Fibroblast of skin of right biceps (primary cell): ENCODE measurements around the gene RARA.

Experiments
- DNase-seq: peaks from one replicate; pipeline ENCODE4 v3.0.0-alpha.2; 2013

RARA gene

DNA sequence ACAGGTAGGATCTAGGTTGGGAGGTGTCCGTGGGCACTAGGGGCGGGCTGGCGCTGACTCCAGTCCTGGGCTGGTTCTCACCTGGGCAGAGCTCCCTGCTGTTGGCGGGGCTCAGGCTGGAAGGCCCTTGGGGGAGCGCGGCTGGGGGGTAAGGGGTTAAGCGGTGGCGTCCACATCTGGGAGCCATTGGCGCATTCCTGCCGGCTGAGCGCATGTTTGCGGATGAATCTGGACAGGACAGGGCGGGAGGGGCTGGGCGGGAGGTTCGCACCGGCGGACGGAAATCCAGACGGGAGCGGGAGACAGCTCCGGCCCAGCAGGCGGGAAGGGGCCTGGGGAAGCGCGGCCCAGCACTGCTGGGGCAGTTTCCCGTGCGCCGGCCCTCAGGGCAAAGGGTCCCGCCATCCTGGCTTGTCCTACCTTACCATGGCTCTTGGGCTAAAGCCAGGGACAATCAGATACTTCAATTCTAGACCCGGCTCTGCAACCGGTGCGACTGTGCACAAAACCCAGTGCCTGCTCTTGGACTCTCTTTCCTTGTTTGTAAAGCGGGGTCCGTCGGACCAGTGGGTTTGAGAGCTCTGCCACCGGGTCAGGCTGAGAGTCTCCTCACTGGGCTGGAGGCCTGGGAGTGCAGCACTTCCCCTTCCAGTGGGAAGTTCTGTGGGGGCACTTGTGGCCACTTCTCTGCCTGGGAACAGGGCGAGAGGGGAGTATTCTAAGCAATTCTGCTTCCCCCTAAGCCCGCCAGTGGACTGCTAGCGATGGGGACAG, 7.8 kb downstream of the RARA start:
- DNase-seq = peak; percentile 86

DNA sequence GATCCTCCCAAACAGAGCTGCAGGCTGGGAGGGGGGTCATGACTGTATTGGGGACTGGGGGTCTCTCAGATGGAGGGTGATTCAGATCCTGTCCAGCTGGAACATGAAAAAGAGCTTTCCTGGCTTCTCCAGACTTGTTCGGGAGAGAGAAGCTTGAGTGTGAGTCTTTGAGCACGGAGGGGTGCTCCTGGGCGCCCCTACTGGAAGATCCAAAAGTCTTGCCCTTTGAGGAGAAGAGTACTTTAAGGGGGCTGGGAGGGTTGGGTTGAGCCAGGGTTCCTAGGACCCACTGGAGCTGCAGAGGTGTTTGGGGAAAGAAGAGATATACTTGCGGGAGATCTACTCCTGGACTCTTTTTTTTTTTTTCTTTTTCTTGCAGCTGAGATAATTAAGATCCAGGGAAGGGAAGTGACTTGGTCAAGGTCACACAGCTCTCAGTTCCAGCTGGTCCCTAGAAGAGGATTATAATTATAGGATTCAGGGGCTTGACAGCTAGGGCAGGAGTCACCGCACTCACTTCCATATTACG, 8.4 kb downstream of the RARA start:
- peak; percentile 80 for DNase-seq

DNA sequence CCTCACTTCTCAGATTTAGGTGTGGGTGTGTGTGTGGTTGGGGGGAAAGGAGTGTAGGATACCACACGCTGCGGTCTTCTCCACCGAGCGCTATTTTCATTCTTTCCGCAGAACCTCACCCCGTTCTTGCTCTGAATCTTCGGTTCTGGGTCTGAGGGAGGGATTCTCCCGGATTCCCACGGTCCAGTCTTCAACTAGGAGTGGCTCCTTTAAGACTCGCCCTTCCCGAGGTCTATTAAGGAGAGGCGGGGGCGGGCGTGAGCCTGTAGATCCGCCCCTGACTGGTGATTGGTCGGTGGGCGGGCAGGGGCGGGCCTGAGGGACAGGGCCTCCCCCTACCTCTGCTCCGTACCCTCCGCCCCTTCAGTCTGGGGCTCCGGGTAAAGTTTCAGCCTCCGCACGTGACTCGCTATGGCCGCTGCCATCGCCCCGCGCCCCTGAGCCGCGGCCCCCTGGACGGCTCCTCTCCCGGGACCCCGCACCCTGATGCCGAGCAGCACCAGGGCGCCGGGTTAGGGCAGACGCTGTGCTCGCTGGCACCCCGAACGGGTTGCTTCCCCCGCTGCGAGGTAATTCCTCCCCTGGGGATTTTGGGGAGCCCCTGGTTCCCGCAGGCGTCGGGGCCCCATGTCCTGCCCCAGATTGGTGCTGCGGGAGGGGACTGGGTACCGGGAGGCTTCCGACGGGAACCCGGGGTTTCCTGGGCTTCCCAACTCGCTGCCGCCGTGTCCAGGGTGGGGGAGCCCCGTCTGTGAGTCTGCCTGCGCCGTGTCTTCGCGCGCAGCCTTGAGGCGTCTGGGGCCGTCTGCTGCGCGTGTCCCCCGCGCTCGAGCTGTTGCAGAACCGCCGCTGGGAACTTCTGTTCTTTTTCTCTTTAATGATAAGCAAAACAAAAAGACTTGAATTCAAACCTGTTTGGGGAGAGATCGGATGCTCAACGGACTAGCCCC, 9.2 kb downstream of the RARA start:
- peak; percentile 97 for DNase-seq

- no peak for DNase-seq
Observed at GRCh38 chr17:40318830-40319391, 9.9 kb downstream of the RARA start.

DNA sequence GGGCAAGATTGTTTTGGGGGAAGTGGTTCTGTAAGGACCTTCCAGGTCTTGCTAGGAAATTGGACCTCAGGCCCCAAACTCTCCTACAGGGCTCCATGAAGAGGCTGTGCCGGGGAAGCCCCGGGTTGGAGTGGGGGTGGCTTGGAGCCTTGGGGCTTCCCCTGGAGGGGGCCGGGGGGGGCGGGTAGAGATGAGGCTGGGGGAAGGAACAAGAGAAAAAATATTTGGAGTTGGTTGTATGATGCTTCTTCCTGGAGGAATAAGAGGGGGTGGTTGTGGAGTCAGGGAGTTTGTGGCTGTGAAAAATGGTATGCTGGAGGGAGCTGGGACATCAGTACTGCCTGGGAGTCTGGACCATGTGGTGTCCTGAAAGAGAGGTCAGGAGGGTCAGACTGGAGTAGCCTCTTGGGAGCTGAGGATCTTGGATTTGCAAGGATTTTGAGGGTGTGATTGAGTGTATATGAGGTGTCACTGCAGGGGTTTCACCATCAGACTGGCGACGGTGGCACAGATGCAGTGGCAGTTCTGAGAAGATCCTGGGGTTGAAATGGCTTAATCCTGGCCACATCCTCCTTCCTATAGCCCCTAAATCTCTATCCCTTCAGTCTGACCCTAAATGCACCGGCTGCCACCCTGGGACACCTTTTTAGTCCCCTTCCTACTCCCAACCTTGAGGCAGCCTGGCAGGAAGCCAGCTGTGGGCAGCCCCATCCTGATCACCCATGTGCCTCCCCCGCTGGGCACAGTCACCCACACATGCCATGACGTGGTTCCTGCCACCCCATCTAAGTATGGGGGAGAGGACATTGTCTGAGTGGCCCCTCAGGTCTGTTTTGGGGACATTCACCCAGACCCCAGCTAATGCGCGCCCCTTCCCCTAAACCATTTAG, 10.9 kb downstream of the RARA start:
- no peak for DNase-seq

DNA sequence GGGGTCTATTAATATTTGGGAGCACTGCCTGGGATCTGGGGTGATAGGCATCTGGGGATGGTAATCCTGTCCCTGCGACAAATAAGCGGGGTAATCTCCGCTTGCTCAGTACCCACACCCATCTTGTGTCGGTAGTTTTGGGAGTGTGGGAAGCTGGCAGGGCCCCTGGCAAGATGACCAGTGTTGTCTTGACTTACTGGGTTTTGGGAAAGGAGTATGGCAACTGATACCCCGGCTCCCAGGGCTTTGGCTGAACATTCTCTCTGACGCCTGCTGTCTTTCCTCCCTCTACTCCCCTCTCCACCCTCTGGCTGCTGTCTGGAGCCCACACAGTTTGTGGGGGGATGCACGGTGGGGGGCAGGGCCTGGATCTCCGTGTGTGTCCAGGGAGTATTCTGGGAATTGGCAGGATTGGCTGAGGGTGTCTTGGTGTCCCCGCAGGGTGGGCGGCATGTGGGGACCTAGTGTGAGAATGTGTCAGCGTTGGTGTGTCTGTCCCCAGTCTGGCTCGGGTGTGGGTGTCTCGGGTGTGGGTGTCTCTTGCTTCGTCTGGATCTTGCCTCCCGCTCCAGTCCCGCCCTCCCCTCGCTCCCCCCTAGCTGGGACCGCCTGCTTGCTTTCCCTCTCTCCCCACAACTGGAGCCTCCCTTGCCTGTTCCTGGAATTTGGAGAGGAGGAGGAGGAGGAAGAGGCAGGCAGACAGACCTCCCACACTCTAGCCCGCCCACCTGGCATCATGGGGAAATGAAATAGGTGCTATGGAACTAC, 12.0 kb downstream of the RARA start:
- peak; percentile 85 for DNase-seq

DNA sequence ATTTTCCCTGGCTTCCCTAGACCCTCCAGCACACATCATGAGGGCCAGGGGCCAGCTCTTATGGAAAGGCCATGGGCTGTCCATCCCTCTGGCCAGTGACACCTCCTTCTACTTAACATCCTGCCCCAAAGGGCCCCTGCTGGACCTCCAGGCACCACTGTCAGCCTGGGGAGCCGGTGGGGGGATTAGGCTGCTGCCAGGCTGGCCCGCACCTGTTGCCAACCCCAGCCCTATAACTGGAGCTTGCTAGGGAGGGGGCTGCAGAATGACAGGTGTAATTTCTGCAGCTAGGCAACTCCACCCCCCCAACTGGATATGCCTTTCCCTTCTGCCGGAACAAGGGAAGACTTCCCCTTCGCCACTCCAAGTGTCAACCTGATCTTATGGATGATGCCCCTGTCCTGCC, 12.5 kb downstream of the RARA start:
- no peak for DNase-seq

GRCh38 chr17:40321961-40322357, 13.0 kb downstream of the RARA start:
- no peak for DNase-seq

DNA sequence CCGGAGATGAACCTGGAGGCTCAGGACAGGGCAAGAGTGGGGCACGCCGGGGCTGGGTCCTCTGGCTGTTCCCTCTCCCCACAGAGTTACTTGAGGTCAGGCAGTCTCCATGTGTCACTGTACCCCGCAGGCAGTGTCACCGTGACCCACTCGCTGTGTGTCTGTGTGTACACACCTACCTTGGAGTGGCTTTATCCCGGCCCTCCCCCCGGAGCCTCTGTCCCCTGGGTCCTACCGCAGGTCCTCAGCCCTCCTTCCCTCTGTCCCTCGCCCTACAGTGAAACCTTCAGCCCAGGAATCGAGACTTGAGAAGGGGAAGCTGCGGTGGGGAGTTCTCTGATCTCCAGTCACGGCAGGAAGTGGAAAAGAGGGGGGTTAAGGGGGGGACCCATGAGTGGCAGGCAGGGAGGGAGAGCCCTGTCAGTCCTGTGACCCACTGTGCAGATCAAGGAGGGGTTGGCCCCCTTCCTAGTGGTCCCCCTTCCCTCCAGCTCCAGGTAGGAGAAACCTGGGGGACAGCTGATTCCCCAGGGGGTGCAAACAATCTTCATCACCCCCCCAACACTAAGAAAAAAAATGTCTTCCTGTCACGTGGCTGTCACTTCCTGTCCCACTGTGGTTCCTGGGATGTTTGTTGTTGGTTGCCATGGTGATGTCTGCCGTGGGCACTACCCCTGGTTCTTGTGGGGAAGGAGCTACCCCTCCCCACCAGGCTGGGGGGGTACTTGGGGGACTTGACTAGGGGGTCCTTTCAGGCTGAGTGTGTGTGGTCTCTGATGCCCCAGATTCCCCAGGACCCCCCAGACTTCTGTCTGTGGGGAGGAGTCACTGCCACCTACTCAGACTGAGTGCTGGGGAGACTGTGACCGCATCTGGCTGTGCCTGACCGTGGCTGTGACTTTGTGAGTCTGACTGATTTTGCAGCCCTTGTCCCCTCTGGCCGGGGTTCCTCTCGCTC, 13.7 kb downstream of the RARA start:
- DNase-seq = peak; percentile 89

DNA sequence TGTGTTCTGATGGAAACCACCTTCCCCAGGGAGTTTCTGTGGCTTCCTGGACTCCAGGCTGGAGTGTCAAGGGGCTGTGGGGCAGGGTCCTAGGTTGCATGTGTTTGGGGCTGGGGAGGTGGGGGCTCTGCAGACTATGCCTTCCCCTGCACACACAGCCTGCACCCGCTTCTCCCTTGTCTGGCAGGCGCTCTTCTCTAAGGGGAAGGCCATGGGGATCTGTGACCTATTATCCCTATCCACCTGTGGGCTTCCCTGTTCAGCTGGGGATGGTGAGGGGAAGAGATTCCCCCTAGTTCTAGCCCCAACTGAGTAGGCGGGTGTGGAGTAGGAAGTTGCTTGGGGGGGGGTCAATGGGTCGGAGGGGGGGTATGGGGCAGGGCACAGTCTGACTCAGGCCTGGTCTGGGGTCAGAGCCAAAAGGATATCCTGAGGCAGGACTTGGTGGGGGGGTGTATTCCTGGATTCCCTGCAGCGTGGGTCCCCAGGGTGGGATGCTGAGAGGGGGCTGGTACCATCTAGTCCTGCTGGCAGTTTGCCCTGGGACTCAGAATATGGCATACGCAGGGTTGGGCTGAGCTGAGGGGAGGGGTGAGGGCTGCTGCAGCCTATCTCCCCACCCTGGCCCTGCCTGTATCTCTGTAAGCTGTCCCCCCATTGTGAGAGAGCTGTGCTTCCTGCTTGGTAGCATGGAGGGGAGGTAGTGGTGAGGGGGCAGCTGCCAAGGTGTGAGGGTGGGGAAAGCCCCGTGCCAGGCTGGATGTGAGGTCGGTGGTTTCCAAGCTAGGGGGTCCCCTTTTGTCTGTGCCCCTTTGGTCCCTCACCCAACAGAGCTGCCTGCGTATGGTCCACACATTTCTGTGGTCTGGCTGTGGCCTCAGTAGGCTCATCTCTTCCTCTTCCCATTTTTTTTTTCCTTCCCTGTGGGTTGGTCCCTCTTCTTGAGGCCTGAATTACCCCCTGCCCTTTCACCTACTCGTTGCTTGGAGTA, 14.7 kb downstream of the RARA start:
- DNase-seq = peak; percentile 81

DNA sequence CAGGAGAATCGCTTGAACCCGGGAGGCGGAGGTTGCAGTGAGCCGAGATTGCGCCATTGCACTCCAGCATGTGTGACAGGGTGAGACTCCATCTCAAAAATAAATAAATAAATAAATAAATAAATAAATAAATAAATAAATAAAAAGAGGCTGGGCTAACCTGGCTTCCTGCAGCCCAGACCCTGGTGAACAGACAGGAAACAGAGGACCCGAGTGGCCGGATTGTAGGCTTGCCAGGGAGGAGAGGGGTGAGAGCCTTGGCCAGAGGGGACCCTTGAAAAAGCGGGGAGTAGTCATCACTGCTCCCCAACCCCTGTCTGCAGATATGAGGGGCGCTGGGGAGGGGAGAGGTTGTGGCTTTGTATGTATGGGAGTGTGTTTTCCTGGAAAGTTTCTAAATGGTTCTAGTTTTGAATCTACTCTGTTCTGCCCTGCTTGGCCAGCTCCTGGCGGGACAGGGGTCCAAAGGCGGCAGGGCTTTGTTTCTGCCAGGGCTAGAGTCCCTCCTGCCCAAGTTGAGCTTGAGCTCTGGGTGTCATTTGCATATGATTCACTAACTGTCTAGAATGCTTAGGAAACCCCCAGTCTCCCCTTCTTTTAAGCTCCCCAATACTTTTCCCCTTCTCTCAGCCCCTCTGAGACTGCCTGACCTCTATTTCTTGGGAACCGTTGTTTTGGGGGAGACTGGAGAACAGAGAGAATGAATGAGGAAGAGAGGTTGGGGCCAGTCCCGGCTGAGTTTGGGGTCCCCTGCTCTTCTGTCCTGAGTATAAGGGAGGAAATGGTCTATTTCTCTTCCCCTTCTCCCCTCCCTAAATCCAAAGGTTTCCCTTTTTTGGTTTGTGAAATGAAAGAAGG, 16.4 kb downstream of the RARA start:
- no peak for DNase-seq

GRCh38 chr17:40326014-40326831, 17.2 kb downstream of the RARA start:
- no peak for DNase-seq

DNA sequence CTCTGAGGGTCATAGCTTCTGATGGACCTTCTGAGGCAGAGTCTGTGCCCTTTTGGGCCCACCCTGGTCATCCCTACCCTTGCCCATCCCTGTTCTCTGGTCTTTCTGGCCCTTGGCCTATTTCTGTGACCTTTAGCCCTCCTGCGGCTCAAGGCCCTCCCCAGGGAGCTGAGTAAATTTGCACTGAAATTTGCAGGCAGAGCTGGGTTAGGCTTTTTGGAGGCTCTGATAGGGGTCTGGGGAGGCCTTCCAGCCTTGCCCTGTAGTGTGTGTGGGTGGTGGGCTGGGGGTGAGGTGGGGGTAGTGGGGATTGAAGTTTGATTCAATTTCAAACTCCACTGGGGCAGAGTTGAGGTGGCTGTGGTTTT, 17.8 kb downstream of the RARA start:
- no peak for DNase-seq

GRCh38 chr17:40327244-40327729, 18.3 kb downstream of the RARA start:
- DNase-seq = no peak

DNA sequence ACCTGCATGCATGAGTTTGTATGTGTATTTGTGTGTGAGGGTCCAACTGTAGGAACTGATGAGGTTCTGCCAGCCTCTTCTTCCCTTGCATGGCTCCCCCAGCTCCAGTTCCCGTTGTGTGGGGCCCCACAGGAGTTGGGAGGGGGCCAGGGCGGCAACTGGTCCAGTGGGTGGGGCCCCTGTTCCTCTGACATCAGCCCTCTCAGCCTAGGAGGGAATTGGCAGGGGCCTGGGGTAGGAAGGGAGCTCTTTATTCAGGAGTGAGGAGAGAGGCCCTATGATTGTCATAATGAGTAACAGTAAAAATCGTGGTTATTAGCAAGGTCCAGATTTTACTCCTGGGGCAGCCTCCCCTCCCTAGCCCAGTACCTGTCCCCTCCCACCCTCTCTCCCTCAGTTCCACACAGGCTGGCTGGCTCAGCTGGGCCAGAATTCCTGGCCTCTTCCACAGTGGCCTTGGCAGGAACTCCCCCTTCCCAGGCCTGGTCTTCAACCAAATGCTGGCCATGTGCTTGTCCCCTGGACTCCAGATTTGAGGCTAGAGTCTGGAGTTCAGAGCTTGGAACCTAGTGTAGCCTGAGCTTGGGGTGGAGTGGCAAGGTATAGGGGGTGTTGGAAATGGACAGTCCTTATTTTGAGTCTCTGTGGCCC, 18.9 kb downstream of the RARA start:
- DNase-seq = no peak

- no peak for DNase-seq
Observed at GRCh38 chr17:40328386-40328766, 19.4 kb downstream of the RARA start.
